ENCODE data around the gene CNOT6. TPM values are rescaled to one million over a fixed set of nuclear protein-coding genes. Genes with fewer than 3 reads are reported as not detected.

The CNOT6 gene
- total RNA-seq, 1 experiment from 2014 or later, result 59.1 TPM

DNA sequence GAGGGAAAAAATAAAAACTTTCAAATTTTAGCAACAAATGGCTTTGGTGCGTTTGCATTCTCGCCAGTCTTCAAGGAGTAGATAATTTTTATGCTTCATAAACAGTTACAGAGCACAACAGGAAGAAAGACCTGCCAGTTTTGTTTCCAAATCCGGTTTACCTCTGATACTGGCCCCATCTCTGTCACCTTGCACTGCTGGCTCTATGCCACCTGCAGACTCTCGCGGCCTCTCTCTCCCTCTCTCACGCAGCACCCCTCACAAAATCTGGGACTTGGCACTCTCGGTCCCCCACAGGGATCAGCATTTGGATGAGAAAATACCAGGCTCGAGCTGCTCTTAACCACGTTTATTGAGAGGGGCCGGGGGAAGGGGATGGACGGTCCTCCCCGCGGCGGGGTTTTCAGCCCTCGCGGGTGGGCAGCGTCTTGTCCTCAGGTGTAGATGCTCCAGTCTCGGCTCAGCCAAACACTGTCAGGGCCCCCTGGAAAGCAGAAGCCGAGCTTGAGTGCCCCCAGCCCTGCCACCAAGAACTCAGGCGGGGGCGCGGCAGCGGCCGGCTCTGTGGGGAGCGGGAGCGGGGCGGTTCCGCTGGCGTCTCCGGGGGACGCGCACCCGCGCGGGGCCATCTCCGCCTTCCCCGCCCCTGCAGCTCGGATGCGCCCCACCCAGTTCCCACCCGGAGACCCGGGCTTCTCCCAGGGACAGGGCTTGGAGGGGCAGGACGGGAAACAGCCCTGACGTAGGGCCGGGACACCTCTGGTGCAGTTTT, 95.8 kb downstream of the CNOT6 start (continued):
- TF ChIP-seq YY1 (IDR thresholded peaks at IDR 0.05; ENCODE audit: extremely low read depth, insufficient replicate concordance, low read depth, low read length), result no peak

DNA sequence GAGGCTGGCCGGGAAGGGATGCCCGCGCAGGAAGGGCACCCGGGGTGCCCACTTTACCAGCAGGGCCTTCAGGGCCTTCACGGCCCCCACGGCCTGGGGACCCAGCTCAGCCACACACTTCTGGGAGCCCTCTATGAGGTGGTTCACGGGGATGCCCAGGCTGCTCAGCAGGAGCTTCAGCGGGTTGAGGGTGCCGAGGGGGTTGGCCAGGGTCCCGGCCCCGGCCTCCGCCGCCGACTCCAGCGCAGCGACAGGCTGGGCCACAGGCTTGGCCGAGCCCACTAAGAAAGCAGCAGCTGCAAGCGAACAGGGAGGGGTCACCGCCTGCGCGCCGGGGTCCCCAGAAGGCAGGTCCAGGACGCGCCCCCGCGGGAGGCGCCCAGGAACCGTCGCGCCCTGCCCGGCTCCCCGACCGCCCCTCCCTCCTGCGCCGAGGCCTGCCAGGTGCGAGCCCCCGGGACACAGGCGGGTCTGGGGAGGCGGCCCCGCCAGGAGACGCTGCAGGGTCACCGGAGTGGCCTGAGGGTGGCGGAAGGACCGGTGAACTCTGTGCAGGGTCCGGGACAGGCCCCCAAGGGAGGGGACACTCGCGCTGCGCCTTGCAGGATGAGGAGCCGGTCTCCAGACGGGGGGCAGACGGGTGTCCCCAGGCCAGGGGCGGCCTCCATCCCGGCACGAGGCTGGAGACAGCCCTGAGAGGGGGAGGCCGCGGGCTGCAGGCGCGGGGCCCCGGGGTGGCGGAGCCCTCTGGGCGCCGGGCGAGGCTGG, 96.5 kb downstream of the CNOT6 start:
- BruUV-seq (replicated peaks), result no TSS peak
- Histone ChIP-seq H3K4me1 (ENCODE audit: control insufficient read depth in 1 of 2, insufficient read depth in 2 of 2, low read length in 2 of 2) (no peaks in the 10 kb centered on the region), H3K4me2 (ENCODE audit: low read length) (no peak overlapping the region), H3K79me2 (ENCODE audit: insufficient read depth, low read length) (no peaks in the 10 kb centered on the region), H3K27me3 (ENCODE audit: insufficient read depth, low read length) (no peaks in the 10 kb centered on the region), H3K36me3 (ENCODE audit: control insufficient read depth in 1 of 2, insufficient read depth in 2 of 2, low read length in 2 of 2) (no peaks in the 10 kb centered on the region), H3K9ac (ENCODE audit: low read length) (no peak overlapping the region), H3K9me3 (ENCODE audit: control insufficient read depth in 1 of 2, insufficient read depth in 1 of 2, low read depth in 1 of 2, low read length in 2 of 2) (no peaks in the 10 kb centered on the region), H3K27ac (ENCODE audit: low read depth, low read length) (no peak overlapping the region), H2AFZ (ENCODE audit: low read depth, low read length, poor library complexity, severe bottlenecking) (no peak overlapping the region), H3K4me3 (replicated peaks in 1 of 2; ENCODE audit: low read depth in 1 of 2, low read length in 2 of 2) (no peak overlapping the region), H3K9me2 (ENCODE audit: insufficient read depth) (no peaks in the 10 kb centered on the region), H4K20me1 (ENCODE audit: insufficient read depth) (no peaks in the 10 kb centered on the region)
- TF ChIP-seq, protein P1, sequence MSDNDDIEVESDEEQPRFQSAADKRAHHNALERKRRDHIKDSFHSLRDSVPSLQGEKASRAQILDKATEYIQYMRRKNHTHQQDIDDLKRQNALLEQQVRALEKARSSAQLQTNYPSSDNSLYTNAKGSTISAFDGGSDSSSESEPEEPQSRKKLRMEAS (IDR thresholded peaks at IDR 0.05), result no peak
- TF ChIP-seq, protein P2, sequence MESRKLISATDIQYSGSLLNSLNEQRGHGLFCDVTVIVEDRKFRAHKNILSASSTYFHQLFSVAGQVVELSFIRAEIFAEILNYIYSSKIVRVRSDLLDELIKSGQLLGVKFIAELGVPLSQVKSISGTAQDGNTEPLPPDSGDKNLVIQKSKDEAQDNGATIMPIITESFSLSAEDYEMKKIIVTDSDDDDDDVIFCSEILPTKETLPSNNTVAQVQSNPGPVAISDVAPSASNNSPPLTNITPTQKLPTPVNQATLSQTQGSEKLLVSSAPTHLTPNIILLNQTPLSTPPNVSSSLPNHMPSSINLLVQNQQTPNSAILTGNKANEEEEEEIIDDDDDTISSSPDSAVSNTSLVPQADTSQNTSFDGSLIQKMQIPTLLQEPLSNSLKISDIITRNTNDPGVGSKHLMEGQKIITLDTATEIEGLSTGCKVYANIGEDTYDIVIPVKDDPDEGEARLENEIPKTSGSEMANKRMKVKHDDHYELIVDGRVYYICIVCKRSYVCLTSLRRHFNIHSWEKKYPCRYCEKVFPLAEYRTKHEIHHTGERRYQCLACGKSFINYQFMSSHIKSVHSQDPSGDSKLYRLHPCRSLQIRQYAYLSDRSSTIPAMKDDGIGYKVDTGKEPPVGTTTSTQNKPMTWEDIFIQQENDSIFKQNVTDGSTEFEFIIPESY (IDR thresholded peaks at IDR 0.05; ENCODE audit: extremely low read depth, insufficient replicate concordance, low read length), result no peak
- TF ChIP-seq, protein P3, sequence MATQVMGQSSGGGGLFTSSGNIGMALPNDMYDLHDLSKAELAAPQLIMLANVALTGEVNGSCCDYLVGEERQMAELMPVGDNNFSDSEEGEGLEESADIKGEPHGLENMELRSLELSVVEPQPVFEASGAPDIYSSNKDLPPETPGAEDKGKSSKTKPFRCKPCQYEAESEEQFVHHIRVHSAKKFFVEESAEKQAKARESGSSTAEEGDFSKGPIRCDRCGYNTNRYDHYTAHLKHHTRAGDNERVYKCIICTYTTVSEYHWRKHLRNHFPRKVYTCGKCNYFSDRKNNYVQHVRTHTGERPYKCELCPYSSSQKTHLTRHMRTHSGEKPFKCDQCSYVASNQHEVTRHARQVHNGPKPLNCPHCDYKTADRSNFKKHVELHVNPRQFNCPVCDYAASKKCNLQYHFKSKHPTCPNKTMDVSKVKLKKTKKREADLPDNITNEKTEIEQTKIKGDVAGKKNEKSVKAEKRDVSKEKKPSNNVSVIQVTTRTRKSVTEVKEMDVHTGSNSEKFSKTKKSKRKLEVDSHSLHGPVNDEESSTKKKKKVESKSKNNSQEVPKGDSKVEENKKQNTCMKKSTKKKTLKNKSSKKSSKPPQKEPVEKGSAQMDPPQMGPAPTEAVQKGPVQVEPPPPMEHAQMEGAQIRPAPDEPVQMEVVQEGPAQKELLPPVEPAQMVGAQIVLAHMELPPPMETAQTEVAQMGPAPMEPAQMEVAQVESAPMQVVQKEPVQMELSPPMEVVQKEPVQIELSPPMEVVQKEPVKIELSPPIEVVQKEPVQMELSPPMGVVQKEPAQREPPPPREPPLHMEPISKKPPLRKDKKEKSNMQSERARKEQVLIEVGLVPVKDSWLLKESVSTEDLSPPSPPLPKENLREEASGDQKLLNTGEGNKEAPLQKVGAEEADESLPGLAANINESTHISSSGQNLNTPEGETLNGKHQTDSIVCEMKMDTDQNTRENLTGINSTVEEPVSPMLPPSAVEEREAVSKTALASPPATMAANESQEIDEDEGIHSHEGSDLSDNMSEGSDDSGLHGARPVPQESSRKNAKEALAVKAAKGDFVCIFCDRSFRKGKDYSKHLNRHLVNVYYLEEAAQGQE (IDR thresholded peaks at IDR 0.05; ENCODE audit: low read depth), result no peak
- TF ChIP-seq ZNF274 (IDR thresholded peaks at IDR 0.05; ENCODE audit: low read depth, low read length) (no peak), YY1 (IDR thresholded peaks at IDR 0.05; ENCODE audit: extremely low read depth, insufficient replicate concordance, low read depth, low read length) (no peak), EGR1 (IDR thresholded peaks at IDR 0.05; ENCODE audit: low read depth) (no peak), POLR2A (IDR thresholded peaks at IDR 0.05; ENCODE audit: borderline replicate concordance, extremely low read depth, insufficient read depth, insufficient read length) (no peak), ELF1 (IDR thresholded peaks at IDR 0.05; ENCODE audit: borderline replicate concordance, low read depth) (no peak), RAD21 (IDR thresholded peaks at IDR 0.05; ENCODE audit: low read depth) (no peak), CEBPB (IDR thresholded peaks at IDR 0.05; ENCODE audit: low read depth) (no peak)
- no peak for DNase-seq (ENCODE audit: low read depth, low spot score)
- ChIA-PET CTCF (no interaction called here), RAD21 (ENCODE audit: low non-redundant PET in 1 of 2, low total read pairs in 2 of 2, uncharacterized antibody in 2 of 2, unreplicated experiment in 2 of 2) (no interaction called here), POLR2A (no interaction called here)
- intact Hi-C loops (cut with micrococcal nuclease), result no loop called here
- ATAC-seq, result no peak

Data from HCT116 (cell line).